HG03354 (cell line): Measurements from ENCODE around the gene GP9.
"Not testable (repeated sequence)": the region's sequence is repeated elsewhere in the genome, so short reads cannot be mapped to it uniquely, and the experiment has no call there.

Source experiments
- ATAC-seq: cut with Tn5 transposase; IDR thresholded peaks from one replicate; pipeline ENCODE4 v1.9.1; 2021; ENCODE audit warnings: mild to moderate bottlenecking; ENCODE audit not compliant: unreplicated experiment, poor library complexity, severe bottlenecking

Gene GP9

DNA sequence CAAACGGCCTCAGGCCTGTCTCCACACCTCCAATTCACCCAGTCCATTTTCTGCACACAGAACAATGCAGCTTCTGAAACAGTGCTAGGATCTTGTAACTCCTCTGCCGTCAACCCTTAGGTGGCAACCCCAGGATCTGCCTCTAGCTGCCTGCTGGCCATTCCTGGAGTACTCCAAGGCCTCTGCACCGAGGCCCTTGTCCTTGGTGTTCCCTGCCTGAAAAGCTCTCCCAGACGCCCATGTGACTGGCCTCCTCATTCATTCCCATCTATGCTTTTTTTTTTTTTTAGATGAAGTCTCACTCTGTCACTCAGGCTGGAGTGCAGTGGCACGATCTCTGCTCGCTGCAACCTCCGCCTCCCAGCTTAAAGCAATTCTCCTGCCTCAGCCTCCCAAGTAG lies 42.7 kb downstream of the GP9 start:
- no peak for ATAC-seq

DNA sequence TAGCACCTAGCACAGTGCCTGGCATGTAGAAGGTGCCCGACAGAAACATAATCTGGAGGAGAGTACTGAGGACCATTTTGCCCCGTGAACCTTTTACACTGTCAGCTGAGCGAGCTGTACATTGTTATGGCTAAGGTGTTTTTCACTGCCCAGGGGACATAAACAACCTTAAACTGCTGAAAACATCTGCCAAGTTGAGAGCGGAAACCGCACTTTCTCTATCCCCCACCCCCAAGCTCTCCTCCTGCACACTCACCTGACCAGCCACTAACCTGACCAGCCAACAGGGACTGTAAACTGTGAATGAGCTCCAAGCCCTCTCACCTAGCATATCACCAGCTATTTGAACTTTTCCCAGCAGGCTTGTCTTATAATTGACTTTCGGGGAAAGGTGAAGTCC lies 43.5 kb downstream of the GP9 start:
- no peak for ATAC-seq

DNA sequence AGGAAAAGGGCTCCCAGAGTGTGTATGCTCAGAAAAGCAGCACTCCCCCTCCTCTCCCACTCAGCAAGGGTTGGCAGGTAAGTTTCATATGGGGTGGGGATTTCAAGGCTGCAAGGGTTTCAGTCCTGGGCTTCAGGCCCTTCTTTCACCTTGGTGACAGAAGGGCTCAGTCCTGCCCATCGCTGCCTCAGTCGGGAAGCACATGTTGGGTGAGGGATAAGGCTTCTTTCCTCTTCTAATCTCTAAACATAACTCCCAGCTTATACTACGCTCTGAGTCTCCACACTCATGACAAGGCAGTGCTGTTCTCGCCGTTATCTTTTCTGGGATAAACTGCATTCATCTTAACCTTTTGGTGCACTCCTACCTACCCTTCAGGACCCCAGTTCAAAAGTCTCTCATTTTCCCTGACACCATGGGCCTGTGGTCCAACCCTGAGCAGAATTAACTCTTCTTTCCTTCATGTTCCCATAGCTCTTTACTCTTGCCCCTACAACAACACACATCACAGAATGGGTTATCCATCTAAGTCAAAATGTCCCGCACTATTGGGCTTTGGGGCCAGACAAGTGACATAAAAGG lies 44.0 kb downstream of the GP9 start:
- ATAC-seq = no peak

DNA sequence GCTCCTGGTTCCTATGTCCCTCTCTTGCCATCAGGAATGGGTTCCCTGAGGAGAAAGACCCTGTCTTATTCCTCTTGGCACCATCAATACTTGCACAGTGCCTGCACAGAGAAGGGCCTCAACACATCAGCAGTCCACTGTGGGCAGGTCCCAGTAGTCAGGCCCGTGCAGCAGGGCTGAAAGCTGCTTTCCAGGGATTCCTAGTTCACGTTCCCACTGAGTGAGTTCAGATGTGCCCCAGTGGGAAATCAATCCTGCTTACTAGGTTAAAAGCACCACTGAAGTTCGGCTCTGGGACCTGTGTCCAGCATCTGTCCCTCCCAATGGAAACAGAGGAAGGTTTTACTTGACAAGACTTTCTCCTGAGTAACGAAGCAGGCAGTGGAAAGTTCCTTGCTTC lies 45.3 kb downstream of the GP9 start:
- no peak for ATAC-seq

DNA sequence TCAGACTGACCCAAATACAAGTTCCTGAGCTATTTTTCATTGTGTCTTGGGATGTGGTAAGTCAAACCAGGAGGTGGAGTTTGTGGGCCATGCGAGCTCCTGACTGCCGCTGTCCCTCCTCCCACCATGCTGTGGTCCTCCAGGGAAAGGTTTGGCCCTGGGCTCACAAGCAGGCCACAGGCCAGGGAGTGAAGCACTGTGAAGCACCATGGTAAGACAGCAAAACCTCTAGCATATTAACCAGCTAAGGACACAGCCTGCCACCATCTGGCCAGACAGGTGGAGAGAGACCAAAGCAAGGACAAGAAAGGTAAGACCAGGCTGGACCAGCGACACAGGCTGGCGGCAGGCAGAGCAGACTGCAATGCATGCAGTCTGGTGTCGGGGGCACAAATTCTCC lies 45.7 kb downstream of the GP9 start:
- ATAC-seq = no peak

DNA sequence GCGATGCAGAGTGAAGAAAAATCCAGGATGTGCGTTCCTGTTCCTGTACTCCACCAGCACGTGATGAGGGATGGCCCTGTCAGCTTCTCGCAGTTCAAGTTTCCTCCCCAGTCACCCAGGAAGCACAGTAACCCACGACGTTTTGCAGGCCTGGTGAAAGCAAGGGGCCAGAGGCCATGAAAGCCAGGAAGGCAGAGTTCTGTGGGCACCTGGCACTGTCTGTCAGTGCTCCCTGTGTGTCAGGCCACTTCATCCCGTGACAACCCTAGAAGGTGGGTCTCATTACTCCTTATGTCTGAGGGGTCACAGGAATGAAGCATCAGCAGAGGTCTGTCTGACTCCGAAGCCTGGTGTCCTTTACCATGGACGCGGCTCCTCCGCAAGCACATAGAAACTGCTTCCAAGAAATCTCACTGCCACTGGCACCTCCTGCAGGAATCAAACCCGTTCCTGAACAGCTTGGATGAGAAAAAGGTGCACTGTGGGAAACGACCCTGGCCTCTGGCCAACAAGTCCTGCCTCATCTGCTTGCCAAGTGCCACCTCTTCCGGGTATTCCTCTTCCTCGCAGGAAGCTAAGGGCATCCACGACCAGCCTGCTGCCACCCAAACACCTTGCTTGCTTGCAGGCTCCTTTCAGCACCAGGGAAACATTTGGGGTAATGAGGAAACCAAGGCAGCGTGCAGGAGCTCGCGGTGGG lies 46.4 kb downstream of the GP9 start:
- no peak for ATAC-seq

DNA sequence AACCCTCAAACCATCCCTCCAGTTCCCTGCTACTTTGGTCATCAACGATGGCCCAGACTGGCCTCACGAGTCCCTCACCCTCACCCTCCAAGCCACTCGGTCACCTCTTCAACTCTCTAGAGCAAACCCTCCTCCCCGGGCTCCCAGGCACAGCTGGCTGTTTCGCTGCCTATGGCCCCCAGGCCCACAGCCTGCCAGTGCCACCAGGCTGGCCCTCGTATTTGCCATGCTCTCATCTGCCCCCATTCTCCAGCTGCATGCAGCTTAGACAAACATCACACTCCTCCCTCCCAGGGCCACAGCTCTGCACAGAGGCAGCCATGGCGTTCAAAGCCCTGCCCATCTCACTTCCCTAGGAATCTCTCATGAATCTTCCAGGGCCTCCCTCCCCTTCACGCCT lies 47.2 kb downstream of the GP9 start:
- no peak for ATAC-seq

DNA sequence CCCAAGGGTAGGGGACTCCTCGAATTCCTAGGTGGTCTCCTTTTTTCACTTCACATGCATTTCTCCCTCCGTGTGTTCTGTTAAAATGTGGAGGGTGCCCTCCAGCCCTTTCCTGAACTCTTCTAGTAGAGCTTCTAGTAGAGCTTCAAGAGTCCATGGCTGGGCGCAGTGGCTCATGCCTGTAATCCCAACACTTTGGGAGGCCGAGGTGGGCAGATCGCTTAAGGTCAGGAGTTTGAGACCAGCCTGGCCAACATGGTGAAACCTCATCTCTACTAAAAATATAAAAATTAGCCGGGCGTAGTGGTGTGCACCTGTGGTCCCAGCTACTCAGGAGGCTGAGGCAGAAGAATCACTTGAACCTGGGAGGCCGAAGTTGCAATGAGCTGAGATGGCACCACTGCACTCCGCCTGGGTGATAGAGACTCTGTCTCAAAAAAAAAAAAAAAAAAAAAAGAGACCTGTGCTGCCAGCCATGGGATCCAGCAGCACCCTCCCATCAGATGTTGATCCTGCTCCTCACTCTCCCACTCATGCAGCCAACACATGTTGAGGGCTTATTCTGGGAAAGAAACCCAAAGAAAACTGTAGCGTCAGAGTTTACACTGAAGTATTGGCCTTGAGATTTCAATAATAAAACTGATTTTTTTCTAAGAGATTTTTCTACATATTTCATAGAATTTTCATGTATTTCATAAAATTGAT lies 50.6 kb downstream of the GP9 start:
- not testable (repeated sequence) for ATAC-seq
